Natural killer cell (primary cell): Measurements from ENCODE around the gene B3GNT5. TPM values are rescaled to one million over a fixed set of nuclear protein-coding genes. Genes with fewer than 3 reads are reported as not detected.
A peak's percentile ranks its signal among the peaks of the same experiment; 100 is the strongest.

Experiments
- ATAC-seq, 3 donors: fragments of 150-1000 bp in 2 of 3; fragments of 200-7000 bp in 1 of 3; cut with Tn5 transposase; 1 replicate in 1 of 3; 2 replicates in 2 of 3; pipeline ENCODE4 v1.10.0; 2021; ENCODE audit warnings: mild to moderate bottlenecking in 2 of 3, moderate library complexity in 2 of 3
- DNase-seq, 2 donors: peaks; one replicate each; pipeline versions ENCODE4 v3.0.0 to v3.0.0-alpha.2; 2013 to 2021; ENCODE audit warnings: mixed read lengths in 1 of 2
- H3K27ac ChIP-seq: one replicate; pipeline ENCODE4 v1.5.1; 2013; ENCODE audit warnings: mild to moderate bottlenecking, low read length
- H3K27me3 ChIP-seq: one replicate; pipeline ENCODE4 v1.6.1; 2013; ENCODE audit warnings: low read length; ENCODE audit not compliant: control insufficient read depth, insufficient read depth
- H3K36me3 ChIP-seq: one replicate; pipeline ENCODE4 v1.6.1; 2013; ENCODE audit warnings: low read length; ENCODE audit not compliant: control insufficient read depth, insufficient read depth
- H3K4me1 ChIP-seq: one replicate; pipeline ENCODE4 v1.6.1; 2013; ENCODE audit warnings: low read length; ENCODE audit not compliant: control insufficient read depth, insufficient read depth
- H3K4me3 ChIP-seq: one replicate; pipeline ENCODE4 v1.5.1; 2013; ENCODE audit warnings: low read length
- H3K9me3 ChIP-seq: one replicate; pipeline ENCODE4 v1.6.1; 2013; ENCODE audit warnings: low read length; ENCODE audit not compliant: control insufficient read depth, insufficient read depth
- H3K27ac Mint-ChIP-seq, 2 donors: one replicate each; pipeline ENCODE4 v1.8.0; 2022; ENCODE audit warnings: mild to moderate bottlenecking in 2 of 2, mixed read lengths in 2 of 2, moderate library complexity in 1 of 2
- H3K27me3 Mint-ChIP-seq, 2 donors: one replicate each; pipeline ENCODE4 v1.8.0; 2022; ENCODE audit warnings: low read depth in 2 of 2, mixed read lengths in 2 of 2
- H3K36me3 Mint-ChIP-seq: one replicate; pipeline ENCODE4 v1.8.0; 2022; ENCODE audit warnings: mixed read lengths
- H3K4me1 Mint-ChIP-seq, 2 donors: one replicate each; pipeline ENCODE4 v1.8.0; 2022; ENCODE audit warnings: mixed read lengths in 2 of 2
- H3K4me3 Mint-ChIP-seq: one replicate; pipeline ENCODE4 v1.8.0; 2022; ENCODE audit warnings: mild to moderate bottlenecking, moderate library complexity, mixed read lengths
- H3K9me3 Mint-ChIP-seq, 2 donors: one replicate each; pipeline ENCODE4 v1.8.0; 2022; ENCODE audit warnings: mixed read lengths in 2 of 2
- CTCF ChIP-seq: fragments of 200-600 bp; IDR thresholded peaks from one replicate; pipeline ENCODE4 v1.8.0; 2022; ENCODE audit warnings: antibody characterized with exemption
- WGBS: methylation state at CpG from one replicate; pipeline ENCODE4 v1.1.7; 2013; ENCODE audit warnings: missing lambda C conversion rate; ENCODE audit not compliant: insufficient coverage; 5-methylcytosine and 5-hydroxymethylcytosine counted together
- intact Hi-C: fragments of 100-400 bp; cut with micrococcal nuclease; formaldehyde crosslinking; loops from one replicate; pipeline ENCODE4 v1.14.2; 2022
- total RNA-seq, 4 donors: library from RNA; stranded (reverse); fragments of 120-200 nt in 1 of 4; gene quantifications; one replicate each; pipeline versions ENCODE4 v1.2.3 to v1.2.4, GENCODE V29; 2013 to 2022

B3GNT5 gene
- total RNA-seq, 3 donors from 2014 or later (not counting 1 experiment from before 2014, with no cell fraction given) = 1.2 to 4.5 (median 3.4) TPM

DNA sequence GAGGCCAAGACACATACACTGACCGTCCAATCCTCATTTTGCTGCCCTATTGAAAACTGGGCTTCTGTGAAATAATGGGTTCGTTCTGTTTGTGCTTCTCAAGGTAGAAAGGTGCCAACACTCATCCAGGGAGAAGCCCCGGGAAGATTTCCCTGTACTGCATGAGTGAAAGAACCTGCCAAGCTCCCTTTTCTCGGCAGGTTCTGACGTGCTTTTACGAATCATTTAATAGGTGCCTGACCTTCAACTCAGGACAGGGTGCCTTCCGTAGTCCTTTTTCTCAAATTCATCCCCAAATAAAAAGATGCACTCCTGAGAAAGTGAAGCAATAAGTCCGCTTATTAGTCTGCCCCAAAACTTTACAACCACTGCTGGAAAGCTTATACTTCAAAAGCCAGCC is 64.2 kb downstream of the B3GNT5 start:
- ATAC-seq = no peak

GRCh38 chr3:183317886-183318865 is 65.1 kb downstream of the B3GNT5 start:
- Histone ChIP-seq H3K4me1 (no peaks in the 10 kb centered on the region), H3K9me3 (no peaks in the 10 kb centered on the region), H3K27me3 (no peaks in the 10 kb centered on the region), H3K27ac (no peak overlapping the region), H3K36me3 (no peaks in the 10 kb centered on the region), H3K4me3 (no peak overlapping the region)
- DNase-seq = no peak
- Mint-ChIP-seq H3K9me3 (no peaks in the 10 kb centered on the region), H3K4me1 (peaks cover 0 to 5% of the 10 kb centered on the region in 2 donors), H3K27ac (no peak overlapping the region), H3K27me3 (peaks cover 0 to 3% of the 10 kb centered on the region in 2 donors), H3K36me3 (no peaks in the 10 kb centered on the region), H3K4me3 (no peak overlapping the region)
- ATAC-seq = no peak
- TF ChIP-seq CTCF = no peak
- intact Hi-C loops = no loop called here
- 87% methylated on average over 7 of the region's 10 CpGs for WGBS

More for the DNA sequence above, 64.2 kb downstream of the B3GNT5 start:
- H3K4me1 Mint-ChIP-seq = peaks cover 0 to 5% of the 10 kb centered on the region in 2 donors
- no peaks in the 10 kb centered on the region for H3K4me1 ChIP-seq
- H3K36me3 Mint-ChIP-seq = no peaks in the 10 kb centered on the region
- H3K27ac Mint-ChIP-seq = no peak overlapping the region
- H3K4me3 ChIP-seq = no peak overlapping the region
- TF ChIP-seq CTCF = no peak
- DNase-seq = no peak
- H3K36me3 ChIP-seq = no peaks in the 10 kb centered on the region
- H3K27me3 Mint-ChIP-seq = peaks cover 0 to 3% of the 10 kb centered on the region in 2 donors
- 95% methylated on average over 8 of the region's 8 CpGs for WGBS
- no peaks in the 10 kb centered on the region for H3K9me3 Mint-ChIP-seq
- H3K9me3 ChIP-seq = no peaks in the 10 kb centered on the region
- H3K27ac ChIP-seq = no peak overlapping the region
- no peaks in the 10 kb centered on the region for H3K27me3 ChIP-seq
- intact Hi-C loops = no loop called here
- H3K4me3 Mint-ChIP-seq = no peak overlapping the region

DNA sequence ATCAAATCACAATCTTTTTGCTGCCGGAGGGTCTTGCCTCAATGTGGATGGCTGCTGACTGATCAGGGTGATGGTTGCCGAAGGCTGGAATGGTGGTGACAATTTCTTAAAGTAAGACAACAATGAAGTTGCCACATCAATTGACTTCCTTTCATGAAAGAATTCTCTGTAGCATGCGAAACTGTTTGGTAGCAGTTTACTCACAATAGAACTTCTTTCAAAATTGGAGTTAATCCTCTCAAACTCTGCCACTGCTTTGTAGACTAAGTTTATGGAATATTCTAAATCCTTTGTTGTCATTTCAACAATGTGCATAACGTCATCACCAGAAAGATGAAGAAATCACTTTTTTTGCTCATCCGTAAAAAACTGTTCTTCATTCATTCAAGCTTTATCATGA is 65.8 kb downstream of the B3GNT5 start:
- DNase-seq (peak in 1 of 2 donors; percentile 18), ATAC-seq (no peak)
- no peaks in the 10 kb centered on the region for H3K27me3 ChIP-seq
- no peak for TF ChIP-seq CTCF
- H3K36me3 Mint-ChIP-seq = no peaks in the 10 kb centered on the region
- no peak overlapping the region for H3K4me3 ChIP-seq
- peaks cover 0 to 3% of the 10 kb centered on the region in 2 donors for H3K27me3 Mint-ChIP-seq
- no peak overlapping the region for H3K27ac ChIP-seq
- intact Hi-C loops = no loop called here
- no peak overlapping the region for H3K4me3 Mint-ChIP-seq
- H3K4me1 Mint-ChIP-seq = peaks cover 0 to 5% of the 10 kb centered on the region in 2 donors
- no peaks in the 10 kb centered on the region for H3K36me3 ChIP-seq
- WGBS = 77% methylated on average over 4 of the region's 5 CpGs
- no peaks in the 10 kb centered on the region for H3K9me3 Mint-ChIP-seq
- no peaks in the 10 kb centered on the region for H3K9me3 ChIP-seq
- H3K27ac Mint-ChIP-seq = no peak overlapping the region
- no peaks in the 10 kb centered on the region for H3K4me1 ChIP-seq
